Immature natural killer cell (primary cell): ENCODE results near the gene CTCF. TPM values are rescaled to one million over a fixed set of nuclear protein-coding genes. Genes with fewer than 3 reads are reported as not detected.

ENCODE experiments used
- DNase-seq, 3 donors: peaks; one replicate each; pipeline ENCODE4 v3.0.0; 2022; ENCODE audit warnings: mixed read lengths in 1 of 3
- H3K27ac Mint-ChIP-seq, 6 donors: one replicate each; pipeline ENCODE4 v1.8.0; 2020; ENCODE audit warnings: mixed read lengths in 6 of 6, mild to moderate bottlenecking in 5 of 6, inconsistent platforms in 4 of 6, moderate library complexity in 3 of 6
- H3K27me3 Mint-ChIP-seq, 3 donors: one replicate each; pipeline ENCODE4 v1.8.0; 2020 to 2021; ENCODE audit warnings: low read depth in 3 of 3, mild to moderate bottlenecking in 3 of 3, mixed read lengths in 3 of 3, moderate library complexity in 3 of 3, inconsistent platforms in 1 of 3
- H3K36me3 Mint-ChIP-seq, 3 donors: one replicate each; pipeline ENCODE4 v1.8.0; 2020; ENCODE audit warnings: mixed read lengths in 3 of 3, inconsistent platforms in 2 of 3, mild to moderate bottlenecking in 2 of 3
- H3K4me1 Mint-ChIP-seq, 2 donors: one replicate each; pipeline ENCODE4 v1.8.0; 2020; ENCODE audit warnings: inconsistent platforms in 2 of 2, mild to moderate bottlenecking in 2 of 2, mixed read lengths in 2 of 2, moderate library complexity in 1 of 2
- H3K4me3 Mint-ChIP-seq, 5 donors: one replicate each; pipeline ENCODE4 v1.8.0; 2020; ENCODE audit warnings: mild to moderate bottlenecking in 5 of 5, mixed read lengths in 5 of 5, inconsistent platforms in 3 of 5, moderate library complexity in 3 of 5
- H3K9me3 Mint-ChIP-seq, 6 donors: one replicate each; pipeline ENCODE4 v1.8.0; 2020; ENCODE audit warnings: mild to moderate bottlenecking in 6 of 6, mixed read lengths in 6 of 6, inconsistent platforms in 4 of 6, moderate library complexity in 3 of 6
- polyA plus RNA-seq, 3 donors: library from polyadenylated mRNA; unstranded; fragments of 300-500 nt; fragmentation: Illumina TruSeq; gene quantifications; one replicate each; pipeline ENCODE4 v1.2.3, GENCODE V29; 2021

Gene CTCF
- polyA plus RNA-seq, 3 donors from 2014 or later: 24.8 to 60.4 (median 28.4) TPM

GRCh38 chr16:67606632-67607031 lies 44.3 kb downstream of the CTCF start:
- Mint-ChIP-seq H3K36me3 (peaks cover 0 to 6% (median 5%) of the 10 kb centered on the region in 3 donors), H3K9me3 (peaks cover 0 to 1% (median 0%) of the 10 kb centered on the region in 6 donors), H3K4me1 (peaks cover 20 to 38% of the 10 kb centered on the region in 2 donors), H3K4me3 (no peak overlapping the region), H3K27ac (peak overlapping the region in 2 of 6 donors; percentile 55 to 67), H3K27me3 (no peaks in the 10 kb centered on the region)
- no peak for DNase-seq

DNA sequence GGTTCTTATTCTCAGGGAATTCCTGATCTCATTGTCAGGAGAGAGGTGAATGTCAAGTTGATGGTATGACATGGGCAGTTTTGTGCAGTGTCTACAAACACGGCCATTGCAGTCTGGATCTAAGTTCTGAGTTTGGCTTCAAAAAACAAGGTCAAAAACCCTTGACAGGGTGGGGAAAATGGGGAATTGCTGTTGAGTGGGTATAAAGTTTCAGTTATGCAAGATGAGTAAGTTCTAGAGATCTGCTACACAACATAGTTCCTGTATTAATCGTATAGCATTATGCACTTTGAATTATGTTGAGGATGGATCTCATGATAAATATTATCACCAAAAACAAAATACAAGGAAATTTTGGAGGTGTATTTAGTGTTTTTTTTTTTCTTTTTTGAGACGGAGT lies 46.0 kb downstream of the CTCF start:
- Mint-ChIP-seq H3K9me3 (peaks cover 0 to 1% (median 0%) of the 10 kb centered on the region in 6 donors), H3K4me3 (no peak overlapping the region), H3K27me3 (no peaks in the 10 kb centered on the region), H3K27ac (peak overlapping the region in 1 of 6 donors; percentile 74), H3K36me3 (peaks cover 0 to 9% (median 7%) of the 10 kb centered on the region in 3 donors), H3K4me1 (peaks cover 14 to 32% of the 10 kb centered on the region in 2 donors)
- DNase-seq: no peak

- Mint-ChIP-seq H3K4me1 (peaks cover 0 to 9% of the 10 kb centered on the region in 2 donors), H3K27ac (no peak overlapping the region), H3K27me3 (no peaks in the 10 kb centered on the region), H3K36me3 (peaks cover 0 to 36% (median 15%) of the 10 kb centered on the region in 3 donors), H3K9me3 (no peaks in the 10 kb centered on the region), H3K4me3 (no peak overlapping the region)
- DNase-seq: no peak
Measured at GRCh38 chr16:67613808-67614207, 51.5 kb downstream of the CTCF start.

DNA sequence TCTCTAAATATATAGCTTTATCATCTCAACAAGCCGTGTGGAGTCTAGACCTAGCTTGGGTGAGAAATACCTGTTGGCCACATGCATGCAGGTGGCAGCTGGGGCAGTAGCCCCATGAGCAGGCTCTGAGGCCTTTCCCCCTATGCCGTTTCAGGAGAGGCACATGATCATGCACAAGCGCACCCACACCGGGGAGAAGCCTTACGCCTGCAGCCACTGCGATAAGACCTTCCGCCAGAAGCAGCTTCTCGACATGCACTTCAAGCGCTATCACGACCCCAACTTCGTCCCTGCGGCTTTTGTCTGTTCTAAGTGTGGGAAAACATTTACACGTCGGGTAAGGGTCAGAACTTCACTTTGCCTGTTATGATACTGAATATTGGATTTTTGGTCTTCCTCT lies 65.9 kb downstream of the CTCF start:
- Mint-ChIP-seq H3K27ac (no peak overlapping the region), H3K4me1 (no peaks in the 10 kb centered on the region), H3K9me3 (no peaks in the 10 kb centered on the region), H3K4me3 (no peak overlapping the region), H3K36me3 (peaks cover 14 to 43% (median 32%) of the 10 kb centered on the region in 3 donors), H3K27me3 (peaks cover 0 to 1% (median 0%) of the 10 kb centered on the region in 3 donors)
- DNase-seq: no peak

DNA sequence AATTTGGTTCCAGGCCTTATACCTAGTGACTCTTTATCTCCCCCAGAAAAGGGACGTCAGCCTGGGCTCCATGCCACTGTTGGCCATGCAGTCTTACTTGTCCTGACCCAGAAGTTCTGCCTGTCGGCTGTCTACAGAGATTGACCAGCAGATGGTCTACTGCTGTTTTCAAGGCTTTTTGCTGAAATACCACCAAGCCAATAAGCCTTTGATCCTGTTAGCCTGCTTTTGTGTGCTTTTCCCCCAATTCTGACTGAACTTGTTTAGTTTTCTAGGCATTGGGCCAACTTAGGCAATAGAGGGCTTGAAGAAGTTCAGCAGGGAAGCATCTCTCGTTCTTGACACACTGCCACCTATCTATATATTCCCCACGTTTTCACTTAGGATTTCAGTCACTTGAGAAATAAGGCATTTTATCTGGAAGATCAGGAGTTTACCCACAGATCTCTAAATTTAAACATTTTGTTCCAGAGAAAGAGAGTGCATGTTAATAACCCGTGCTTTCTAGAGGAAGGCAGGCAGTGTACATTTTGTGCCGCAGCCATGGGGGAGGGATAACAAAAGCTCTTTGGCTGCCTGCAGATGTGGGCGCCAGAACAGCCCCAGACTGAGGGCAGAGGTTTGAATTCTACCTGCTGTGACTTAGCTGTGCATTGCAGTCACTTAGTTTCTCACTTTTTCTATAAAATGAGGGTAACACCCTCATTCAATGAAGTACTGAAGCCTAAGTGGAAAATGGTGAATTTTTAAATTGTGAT lies 70.3 kb downstream of the CTCF start:
- Mint-ChIP-seq H3K36me3 (peaks cover 17 to 39% (median 31%) of the 10 kb centered on the region in 3 donors), H3K27me3 (no peaks in the 10 kb centered on the region), H3K4me1 (no peaks in the 10 kb centered on the region), H3K4me3 (no peak overlapping the region), H3K9me3 (no peaks in the 10 kb centered on the region), H3K27ac (peak overlapping the region in 2 of 6 donors; percentile 7 to 48)
- no peak for DNase-seq

- no peaks in the 10 kb centered on the region for H3K9me3 Mint-ChIP-seq
- peak overlapping the region in 1 of 6 donors; percentile 34 for H3K27ac Mint-ChIP-seq
- H3K27me3 Mint-ChIP-seq: peaks cover 0 to 4% (median 0%) of the 10 kb centered on the region in 3 donors
- no peak for DNase-seq
- no peaks in the 10 kb centered on the region for H3K4me1 Mint-ChIP-seq
- peaks cover 10 to 35% (median 15%) of the 10 kb centered on the region in 3 donors for H3K36me3 Mint-ChIP-seq
- H3K4me3 Mint-ChIP-seq: no peak overlapping the region
Measured at GRCh38 chr16:67636713-67637112, 74.4 kb downstream of the CTCF start.

- no peaks in the 10 kb centered on the region for H3K9me3 Mint-ChIP-seq
- H3K27ac Mint-ChIP-seq: no peak overlapping the region
- H3K36me3 Mint-ChIP-seq: peaks cover 7 to 28% (median 10%) of the 10 kb centered on the region in 3 donors
- H3K27me3 Mint-ChIP-seq: peaks cover 0 to 4% (median 0%) of the 10 kb centered on the region in 3 donors
- H3K4me1 Mint-ChIP-seq: no peaks in the 10 kb centered on the region
- DNase-seq: no peak
- no peak overlapping the region for H3K4me3 Mint-ChIP-seq
Measured at GRCh38 chr16:67637625-67638024, 75.3 kb downstream of the CTCF start.

DNA sequence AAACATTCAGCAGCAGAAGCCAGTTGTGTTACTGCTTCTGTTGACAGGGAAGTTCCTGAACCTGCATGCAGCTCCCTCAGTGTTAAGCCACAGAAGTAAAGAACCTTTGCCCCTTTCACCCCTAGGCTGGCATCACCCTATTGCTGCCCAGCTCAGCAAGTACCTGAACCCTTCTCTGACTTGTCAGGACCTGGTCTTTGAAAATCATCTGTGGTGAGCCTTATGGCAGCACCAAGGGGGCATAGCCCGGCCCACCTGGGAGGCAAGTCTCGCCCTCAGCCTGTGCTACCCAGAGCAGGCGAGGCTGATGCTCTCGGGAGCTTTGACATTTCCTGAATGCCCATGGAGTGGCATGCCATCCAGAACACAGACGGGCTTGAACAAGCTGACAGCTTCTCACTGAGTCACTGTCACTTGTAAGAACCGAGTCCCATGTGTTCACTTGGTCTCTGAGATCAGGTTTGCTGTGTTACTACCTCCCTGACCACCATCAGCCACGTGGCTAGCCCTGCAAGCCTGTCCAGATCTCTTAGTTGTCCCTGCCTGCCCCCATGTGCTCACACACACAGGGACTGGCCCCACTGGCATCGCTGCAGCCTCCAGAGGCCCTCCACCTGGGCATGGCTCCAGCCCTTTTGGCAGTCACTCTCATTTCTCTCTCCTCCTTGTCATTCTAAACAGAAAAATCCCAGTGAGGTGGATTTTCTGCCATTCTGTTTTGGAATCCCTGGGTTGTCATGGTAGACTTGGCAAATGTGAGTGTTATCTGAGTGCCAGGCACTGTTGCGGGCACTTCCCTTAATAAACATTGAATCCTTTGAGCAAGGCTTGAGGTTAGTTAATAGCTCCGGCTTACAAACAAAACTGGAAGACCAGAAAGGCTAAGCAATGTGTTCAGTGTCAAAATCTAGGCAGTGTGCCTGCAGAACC lies 79.7 kb downstream of the CTCF start:
- no peak overlapping the region for H3K4me3 Mint-ChIP-seq
- DNase-seq: no peak
- no peaks in the 10 kb centered on the region for H3K9me3 Mint-ChIP-seq
- H3K27me3 Mint-ChIP-seq: peaks cover 0 to 4% (median 2%) of the 10 kb centered on the region in 3 donors
- peaks cover 0 to 10% of the 10 kb centered on the region in 2 donors for H3K4me1 Mint-ChIP-seq
- peaks cover under 1 to 16% (median 6%) of the 10 kb centered on the region in 3 donors for H3K36me3 Mint-ChIP-seq
- no peak overlapping the region for H3K27ac Mint-ChIP-seq

DNA sequence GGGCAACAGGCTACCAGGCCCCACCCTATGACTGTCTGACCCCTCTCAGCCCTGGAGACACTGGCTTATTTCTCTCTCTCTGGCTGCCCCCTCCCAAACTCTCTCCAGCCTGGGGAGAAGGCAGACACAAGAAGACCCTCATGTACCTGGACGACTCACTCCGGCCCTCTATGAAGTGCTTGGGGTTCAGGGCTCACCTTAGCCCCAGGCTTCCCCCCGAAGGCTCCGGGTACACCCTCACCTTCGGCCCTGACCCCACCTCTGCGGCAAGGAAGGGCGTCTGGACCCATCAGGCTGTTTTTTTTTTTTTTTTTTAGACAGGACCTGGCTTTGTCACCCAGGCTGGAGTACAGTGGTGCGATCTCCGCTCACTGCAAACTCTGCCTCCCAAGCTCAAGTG lies 81.7 kb downstream of the CTCF start:
- peaks cover 0 to 5% (median 1%) of the 10 kb centered on the region in 3 donors for H3K36me3 Mint-ChIP-seq
- peak overlapping the region in 3 of 6 donors; percentile 28 to 67 (median 46) for H3K27ac Mint-ChIP-seq
- peaks cover 0 to 10% of the 10 kb centered on the region in 2 donors for H3K4me1 Mint-ChIP-seq
- H3K27me3 Mint-ChIP-seq: peaks cover 0 to 6% (median 2%) of the 10 kb centered on the region in 3 donors
- no peak for DNase-seq
- H3K9me3 Mint-ChIP-seq: no peaks in the 10 kb centered on the region
- H3K4me3 Mint-ChIP-seq: peak overlapping the region; percentile 33 to 64 (median 60)

GRCh38 chr16:67645397-67646121 lies 83.2 kb downstream of the CTCF start:
- DNase-seq: no peak
- Mint-ChIP-seq H3K27ac (peak overlapping the region; percentile 29 to 86 (median 73)), H3K36me3 (peaks cover 3 to 6% (median 6%) of the 10 kb centered on the region in 3 donors), H3K4me1 (peaks cover 0 to 10% of the 10 kb centered on the region in 2 donors), H3K27me3 (peaks cover 0 to 2% (median 2%) of the 10 kb centered on the region in 3 donors), H3K9me3 (no peaks in the 10 kb centered on the region), H3K4me3 (peak overlapping the region; percentile 60 to 77 (median 73))

DNA sequence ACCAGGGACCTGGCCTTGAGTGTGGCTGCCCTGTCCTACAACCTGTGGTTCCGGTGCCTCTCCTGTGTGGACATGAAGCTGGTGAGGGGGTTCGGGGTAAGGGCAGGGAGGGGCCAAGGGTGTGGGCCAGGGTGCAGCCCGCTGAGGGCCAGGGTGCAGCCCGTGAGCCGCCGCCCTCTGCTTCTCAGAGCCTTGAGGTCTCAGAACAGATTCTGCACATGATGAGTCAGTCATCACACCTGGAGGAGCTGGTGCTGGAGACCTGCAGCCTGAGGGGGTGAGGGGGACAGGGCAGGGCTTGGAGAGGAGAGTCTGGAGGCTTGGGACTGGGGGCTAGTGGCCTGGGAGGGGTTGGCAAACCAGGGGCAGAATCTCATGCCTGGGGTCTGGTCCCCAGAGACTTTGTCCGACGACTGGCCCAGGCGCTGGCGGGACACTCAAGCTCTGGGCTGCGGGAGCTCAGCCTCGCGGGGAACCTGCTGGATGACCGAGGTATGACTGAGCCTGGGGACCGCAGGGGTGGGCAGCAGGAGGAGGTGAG lies 84.9 kb downstream of the CTCF start:
- H3K4me3 Mint-ChIP-seq: no peak overlapping the region
- DNase-seq: no peak
- H3K27ac Mint-ChIP-seq: no peak overlapping the region
- peaks cover 0 to 15% of the 10 kb centered on the region in 2 donors for H3K4me1 Mint-ChIP-seq
- peaks cover 9 to 11% (median 10%) of the 10 kb centered on the region in 3 donors for H3K36me3 Mint-ChIP-seq
- no peaks in the 10 kb centered on the region for H3K9me3 Mint-ChIP-seq
- peaks cover 0 to 2% (median 2%) of the 10 kb centered on the region in 3 donors for H3K27me3 Mint-ChIP-seq

DNA sequence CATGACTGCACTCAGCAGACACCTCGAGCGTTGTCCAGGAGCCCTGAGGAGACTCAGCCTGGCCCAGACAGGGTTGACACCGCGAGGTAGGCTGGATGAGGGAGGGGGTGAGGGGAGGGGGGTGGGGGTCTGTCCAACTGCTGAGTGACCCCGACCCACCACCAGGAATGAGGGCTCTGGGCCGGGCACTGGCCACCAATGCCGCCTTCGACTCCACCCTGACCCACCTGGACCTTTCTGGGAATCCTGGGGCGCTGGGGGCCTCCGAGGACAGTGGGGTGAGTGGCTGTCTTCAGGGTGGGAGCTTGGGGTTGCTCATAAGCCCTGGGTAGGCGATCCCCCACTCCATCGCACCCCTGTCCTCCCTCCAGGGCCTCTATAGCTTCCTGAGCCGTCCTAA lies 85.4 kb downstream of the CTCF start:
- DNase-seq: no peak
- H3K4me1 Mint-ChIP-seq: peaks cover 0 to 15% of the 10 kb centered on the region in 2 donors
- no peaks in the 10 kb centered on the region for H3K9me3 Mint-ChIP-seq
- H3K27me3 Mint-ChIP-seq: peaks cover 0 to 2% (median 2%) of the 10 kb centered on the region in 3 donors
- no peak overlapping the region for H3K27ac Mint-ChIP-seq
- peaks cover 9 to 11% (median 10%) of the 10 kb centered on the region in 3 donors for H3K36me3 Mint-ChIP-seq
- no peak overlapping the region for H3K4me3 Mint-ChIP-seq
